KG1 (cell line): ENCODE results near the gene CHD9NB.
"Not testable (repeated sequence)": the region's sequence is repeated elsewhere in the genome, so short reads cannot be mapped to it uniquely, and the experiment has no call there.

Source experiments
- DNase-seq: peaks from one replicate; lab custom pipeline; 2025; lab: John Stamatoyannopoulos, UW

Gene CHD9NB

GRCh38 chr16:53084141-53084541, 31.4 kb upstream of the CHD9NB start:
- DNase-seq: no peak

DNA sequence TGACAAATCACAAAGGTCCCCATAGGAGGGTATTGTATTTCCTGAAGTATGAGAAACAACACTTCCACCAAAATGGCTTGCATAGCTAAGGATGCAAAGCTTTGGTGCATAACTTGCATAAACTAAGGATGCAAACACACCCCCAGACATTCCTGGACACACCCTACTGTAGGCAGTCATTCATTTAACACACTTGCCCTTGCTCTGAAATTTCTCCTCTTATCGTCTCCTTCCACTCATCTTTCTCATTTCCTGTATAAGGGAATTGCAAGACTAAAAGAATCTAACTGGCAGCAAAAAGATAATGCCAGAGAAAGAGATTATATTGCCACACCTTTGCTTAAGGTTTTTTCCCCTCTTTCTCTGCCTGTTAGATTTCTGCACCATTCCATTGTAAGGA, 30.4 kb upstream of the CHD9NB start:
- no peak for DNase-seq

- no peak for DNase-seq
Measured at GRCh38 chr16:53082509-53082908, 29.8 kb upstream of the CHD9NB start.

DNA sequence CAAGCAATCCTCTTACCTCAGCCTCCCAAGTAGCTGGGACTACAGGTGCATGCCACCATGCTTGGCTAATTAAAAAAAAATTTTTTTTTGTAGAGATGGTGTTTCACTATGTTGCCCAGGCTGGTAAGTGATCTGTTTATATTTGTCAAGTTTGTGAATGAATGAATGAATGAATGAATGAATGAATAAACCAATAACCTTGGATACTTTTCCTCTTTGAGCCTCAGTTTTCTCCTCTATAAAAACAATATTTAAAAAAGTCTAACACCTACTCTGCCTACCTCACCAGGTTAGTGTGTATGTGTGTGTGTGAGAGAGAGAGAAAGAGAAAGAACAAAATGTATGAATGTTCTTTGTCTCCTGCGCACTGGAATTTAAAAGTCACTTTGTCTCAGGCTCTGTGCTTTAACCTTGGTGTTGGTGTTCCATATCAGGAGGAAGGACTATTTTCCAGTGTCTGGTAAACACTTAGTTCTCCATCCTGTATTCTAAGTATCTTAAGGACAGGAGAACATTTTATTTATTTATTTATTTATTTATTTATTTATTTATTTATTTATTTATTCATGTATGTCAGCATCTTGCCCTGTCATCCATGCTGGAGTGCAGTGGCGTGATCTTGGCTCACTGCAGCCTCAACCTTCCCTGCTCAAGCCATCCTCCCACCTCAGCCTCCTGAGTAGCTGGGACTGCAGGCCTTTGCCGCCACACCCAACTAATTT, 29.1 kb upstream of the CHD9NB start:
- DNase-seq: no peak

DNA sequence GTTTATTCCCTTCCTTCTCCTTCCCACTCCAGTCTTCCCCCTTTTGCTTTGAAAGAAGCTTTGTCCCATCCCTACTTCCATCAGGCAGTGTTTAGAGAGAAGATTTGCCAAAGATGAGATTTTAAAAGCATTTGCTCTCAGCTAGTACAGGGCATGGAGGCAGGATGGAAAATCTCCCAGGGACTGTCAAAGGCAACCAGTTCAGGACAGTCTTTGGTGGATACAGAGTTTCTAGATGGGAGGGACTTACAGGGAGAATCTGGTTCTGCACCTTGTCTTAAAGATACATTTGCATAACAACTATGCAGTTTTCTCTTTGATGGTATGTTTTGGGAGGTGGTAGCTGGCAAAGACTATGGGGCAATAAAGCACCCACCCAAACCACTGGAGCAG, 28.3 kb upstream of the CHD9NB start:
- DNase-seq: no peak

DNA sequence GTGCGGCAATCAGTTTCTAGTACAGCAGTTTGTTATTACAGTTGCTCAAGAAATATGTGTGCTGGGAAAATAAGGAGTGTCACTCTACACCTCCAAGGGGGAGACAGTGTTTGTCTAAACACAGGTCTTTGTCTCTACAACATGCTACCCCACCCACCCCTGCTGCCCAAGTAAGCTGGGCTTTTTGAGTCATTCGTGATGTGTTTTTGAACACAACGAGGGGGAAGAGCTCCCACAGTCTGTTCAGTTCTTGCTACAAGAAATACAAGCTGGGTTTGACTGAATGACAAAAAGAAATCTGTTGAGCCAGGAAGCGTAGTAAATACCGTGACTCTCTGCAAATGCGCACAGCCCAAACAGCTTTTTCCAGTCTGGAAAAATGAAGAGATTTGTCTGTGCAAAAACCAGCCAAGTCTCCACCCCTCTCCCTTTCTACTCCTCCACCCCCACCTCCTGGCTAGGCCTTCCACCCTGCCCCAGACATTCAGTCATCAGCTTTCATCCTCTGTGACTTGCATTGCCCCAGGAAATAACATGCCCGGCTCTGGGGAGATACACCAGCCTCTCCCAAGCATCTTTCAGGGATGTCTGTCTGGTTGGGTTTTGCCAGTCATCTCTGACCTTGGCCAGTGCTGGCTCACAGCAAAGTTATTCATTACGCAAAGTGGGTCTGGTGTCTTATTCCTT, 27.8 kb upstream of the CHD9NB start:
- no peak for DNase-seq

GRCh38 chr16:53078765-53079485, 26.2 kb upstream of the CHD9NB start:
- no peak for DNase-seq

DNA sequence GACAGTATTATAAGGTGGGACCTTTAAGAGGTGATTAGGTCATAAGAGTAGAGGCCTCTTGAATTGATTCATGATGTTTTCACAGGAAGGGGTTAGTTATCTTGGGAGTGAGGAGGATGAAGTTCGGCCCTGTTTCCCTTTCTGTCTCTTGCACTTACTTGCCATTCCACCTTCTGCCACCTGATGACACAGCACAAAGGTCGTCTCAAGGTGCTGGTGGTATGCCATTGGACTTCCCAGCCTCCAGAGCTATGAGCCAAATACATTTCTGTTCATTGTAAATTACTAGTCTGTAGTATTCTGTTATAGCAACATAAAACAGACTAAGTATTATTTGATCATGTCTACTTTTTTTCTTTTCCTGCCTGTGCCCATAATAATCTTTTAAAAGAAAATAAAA, 25.6 kb upstream of the CHD9NB start:
- DNase-seq: no peak

- not testable (repeated sequence) for DNase-seq
Measured at GRCh38 chr16:53075461-53075860, 22.8 kb upstream of the CHD9NB start.

GRCh38 chr16:53074296-53074695, 21.6 kb upstream of the CHD9NB start:
- DNase-seq: not testable (repeated sequence)

DNA sequence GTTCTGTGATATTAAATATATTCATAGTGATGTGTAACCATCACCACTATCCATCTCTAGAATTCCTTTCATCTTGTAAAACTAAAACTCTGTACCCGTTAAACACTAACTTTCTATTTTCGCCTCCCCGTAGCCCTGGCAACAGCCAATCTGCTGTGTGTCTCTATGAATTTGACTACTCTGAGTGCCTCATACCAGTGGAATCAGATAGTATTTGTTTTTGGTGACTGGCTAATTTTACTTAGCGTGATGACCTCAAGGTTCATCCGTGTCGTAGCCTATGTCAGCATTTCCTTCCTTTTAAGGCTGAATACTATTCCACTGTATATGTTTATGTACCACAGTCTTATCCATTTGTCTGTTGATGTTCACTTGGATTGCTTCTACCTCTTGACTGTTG, 20.3 kb upstream of the CHD9NB start:
- no peak for DNase-seq

DNA sequence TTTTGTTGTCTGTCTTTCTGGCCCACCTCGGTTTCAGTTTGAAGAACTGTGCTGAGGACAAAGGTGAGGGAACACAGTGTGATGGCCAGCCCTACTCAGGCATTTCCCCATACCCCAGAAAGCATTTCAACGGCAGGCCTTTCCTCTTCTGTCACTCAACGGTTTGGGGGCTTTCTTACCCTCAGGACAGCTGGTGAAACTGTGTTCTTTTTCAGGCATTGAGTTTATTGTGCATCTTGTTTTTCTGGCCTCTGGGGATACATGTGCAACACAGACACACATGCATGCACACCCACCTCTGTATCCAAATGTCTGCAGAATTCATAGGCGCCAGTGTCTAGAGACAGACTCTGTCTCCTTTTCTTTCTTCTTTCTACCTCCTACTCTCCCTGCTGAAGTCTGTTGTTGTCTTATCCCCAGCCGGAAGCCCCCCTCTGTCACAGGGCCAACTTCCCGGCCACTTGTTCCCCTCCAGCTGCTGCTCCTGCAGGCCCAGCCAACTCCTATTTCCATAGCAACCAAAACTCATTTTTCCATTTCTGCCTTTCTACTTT, 19.1 kb upstream of the CHD9NB start:
- DNase-seq: no peak

GRCh38 chr16:53069772-53070171, 17.1 kb upstream of the CHD9NB start:
- no peak for DNase-seq

DNA sequence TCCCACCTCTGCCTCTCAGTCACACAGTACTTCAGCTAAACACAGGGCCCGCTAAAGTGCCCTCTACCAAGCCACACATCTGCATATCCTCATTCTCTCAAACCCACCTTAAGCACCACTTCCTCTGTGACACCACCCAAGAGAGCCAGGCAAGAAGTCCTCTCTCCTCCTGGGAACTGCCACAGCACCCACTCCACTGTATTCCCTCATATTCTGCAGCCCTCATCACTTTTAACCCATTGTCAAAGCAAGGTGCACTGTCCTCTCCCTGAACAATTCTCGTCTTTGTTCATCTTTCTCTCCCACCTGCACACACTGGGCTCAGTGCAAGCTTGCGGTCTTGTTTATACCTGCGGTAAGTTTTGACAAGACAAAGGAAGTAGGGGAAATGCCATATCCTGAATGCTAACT, 15.7 kb upstream of the CHD9NB start:
- DNase-seq: no peak

DNA sequence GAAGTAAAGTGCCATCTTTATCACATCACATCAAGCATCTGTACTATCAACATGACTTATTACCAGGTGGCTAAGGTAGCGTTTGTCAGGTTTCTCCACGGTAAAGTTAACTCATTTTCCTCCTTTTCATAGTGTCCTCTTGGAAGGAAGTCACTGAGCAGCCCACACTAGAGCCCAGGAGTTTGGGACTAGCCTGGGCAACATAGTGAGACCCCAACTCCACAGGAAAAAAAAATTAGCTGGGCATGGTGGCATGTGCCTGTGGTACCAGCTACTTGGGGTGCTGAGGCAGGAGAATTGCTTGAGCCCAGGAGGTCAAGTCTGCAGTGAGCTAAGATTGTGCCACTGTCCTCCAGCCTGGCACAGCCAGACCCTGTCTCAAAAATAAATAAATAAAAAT, 15.0 kb upstream of the CHD9NB start:
- no peak for DNase-seq

- DNase-seq: no peak
Measured at GRCh38 chr16:53065461-53066061, 12.9 kb upstream of the CHD9NB start.

DNA sequence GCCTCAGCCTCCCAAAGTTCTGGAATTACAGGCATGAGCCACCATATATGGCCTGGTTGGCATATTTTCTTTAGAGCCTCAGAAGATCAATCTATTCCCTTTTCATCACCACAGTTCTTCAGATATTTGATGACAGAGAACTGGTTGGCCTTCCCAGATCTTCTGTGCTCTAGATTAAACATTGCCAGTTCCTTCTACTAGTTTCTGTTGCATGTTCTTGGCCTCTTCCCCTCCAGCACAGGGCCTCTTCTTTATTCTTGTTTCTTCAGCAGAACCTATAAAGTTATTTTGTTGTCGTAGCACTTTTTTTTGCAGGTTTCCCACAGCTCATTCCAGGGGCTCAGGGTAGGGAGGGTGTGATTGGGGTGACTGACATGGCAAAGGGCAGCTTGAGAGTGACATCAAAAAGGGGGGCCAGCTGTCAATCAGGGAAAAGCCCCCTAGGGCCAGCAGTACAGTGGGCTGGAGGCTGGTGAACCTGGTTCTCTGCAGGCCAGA, 11.4 kb upstream of the CHD9NB start:
- no peak for DNase-seq

DNA sequence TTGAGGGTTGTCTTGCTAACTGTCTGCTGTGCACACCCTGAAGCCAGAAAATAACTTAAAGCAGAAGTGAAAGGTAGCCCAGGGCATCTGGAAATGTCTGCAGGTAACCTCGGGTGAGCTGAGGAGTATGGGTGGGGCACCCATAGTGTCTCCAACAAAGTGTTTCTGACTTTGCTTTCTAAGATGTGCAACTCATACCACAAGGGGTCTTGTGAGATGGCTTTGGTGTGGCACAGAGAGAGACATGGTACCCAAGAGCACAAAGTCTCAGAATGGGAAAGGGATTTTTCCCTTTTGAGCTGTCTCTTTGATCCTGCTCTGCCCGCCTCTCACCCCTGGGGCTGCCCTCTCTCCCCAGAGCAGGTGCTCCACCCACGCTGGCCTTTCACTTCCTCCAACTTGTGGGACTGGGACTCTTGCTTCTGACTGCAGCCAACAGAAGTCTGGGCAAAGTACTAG, 9.0 kb upstream of the CHD9NB start:
- no peak for DNase-seq

GRCh38 chr16:53061256-53061655, 8.6 kb upstream of the CHD9NB start:
- DNase-seq: no peak

- no peak for DNase-seq
Measured at GRCh38 chr16:53059672-53060071, 7.0 kb upstream of the CHD9NB start.

GRCh38 chr16:53058882-53059281, 6.2 kb upstream of the CHD9NB start:
- no peak for DNase-seq

- no peak for DNase-seq
Measured at GRCh38 chr16:53058441-53058840, 5.7 kb upstream of the CHD9NB start.
